ENCODE data around the gene SFI1.
A peak's percentile ranks its signal among the peaks of the same experiment; 100 is the strongest.
"Not testable (repeated sequence)": the region's sequence is repeated elsewhere in the genome, so short reads cannot be mapped to it uniquely, and the experiment has no call there.

The SFI1 gene

DNA sequence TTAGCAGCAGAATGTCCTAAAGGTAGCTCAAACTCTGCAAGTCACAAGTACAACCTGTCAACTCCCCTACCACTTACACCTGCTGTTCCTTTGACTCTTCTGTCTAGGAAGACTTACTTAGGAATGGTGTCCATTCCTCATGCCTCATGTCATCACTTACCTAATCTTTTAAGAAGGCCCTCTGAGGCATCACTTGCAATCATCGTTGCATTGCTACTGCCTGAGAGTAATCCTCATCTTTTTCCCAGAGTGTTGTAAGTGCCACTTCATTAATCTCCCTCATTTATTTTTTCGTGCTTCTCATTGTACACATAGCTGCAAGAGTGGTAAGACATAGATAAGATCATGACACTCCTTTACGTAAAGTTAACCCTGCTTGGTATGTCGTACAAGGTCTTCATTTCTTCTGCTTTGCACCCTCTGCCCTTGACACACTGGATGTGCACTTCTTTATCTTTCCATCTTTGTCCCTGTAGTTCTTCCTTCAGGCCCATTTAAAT lies 54.6 kb downstream of the SFI1 start:
- no peak for DNase-seq (ENCODE audit: low read depth)
- no peak for TF ChIP-seq CTCF (IDR thresholded peaks at IDR 0.05; ENCODE audit: low read length, missing control alignments)
- H3K4me3 ChIP-seq (replicated peaks; ENCODE audit: low read depth, low read length): no peak overlapping the region

DNA sequence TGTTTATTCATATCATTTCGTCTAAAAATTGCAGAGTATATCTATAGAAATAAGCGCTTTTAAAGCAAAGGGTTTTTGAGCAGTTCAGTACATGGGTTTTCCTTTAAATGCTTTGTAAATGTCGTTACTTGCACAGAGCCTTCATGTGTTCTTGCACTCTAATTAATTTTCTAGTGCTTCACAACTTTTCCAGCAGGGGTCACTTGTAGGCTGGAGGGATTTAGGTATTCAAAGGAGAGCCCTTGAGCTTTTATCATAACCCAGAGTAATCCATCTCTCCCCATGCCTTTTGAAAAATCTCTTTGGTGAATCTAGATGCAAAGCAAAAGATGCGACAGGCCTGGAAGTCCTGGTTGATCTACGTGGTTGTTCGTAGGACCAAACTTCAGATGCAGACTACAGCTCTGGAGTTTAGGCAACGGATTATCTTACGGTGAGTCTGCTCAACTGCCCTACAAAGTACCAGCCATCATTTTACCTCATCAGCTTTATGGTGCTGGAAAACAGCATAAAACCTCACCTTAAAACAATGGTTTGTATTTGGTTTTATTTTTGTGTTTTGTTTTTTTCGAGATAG lies 60.4 kb downstream of the SFI1 start:
- peak; percentile 73 for TF ChIP-seq CTCF (IDR thresholded peaks at IDR 0.05; ENCODE audit: low read length, missing control alignments)
- DNase-seq (ENCODE audit: low read depth): peak; percentile 66
- H3K4me3 ChIP-seq (replicated peaks; ENCODE audit: low read depth, low read length): no peak overlapping the region

- not testable (repeated sequence) for DNase-seq (ENCODE audit: low read depth); H3K4me3 ChIP-seq (replicated peaks; ENCODE audit: low read depth, low read length)
Measured at GRCh38 chr22:31558546-31558945, 62.2 kb downstream of the SFI1 start.

DNA sequence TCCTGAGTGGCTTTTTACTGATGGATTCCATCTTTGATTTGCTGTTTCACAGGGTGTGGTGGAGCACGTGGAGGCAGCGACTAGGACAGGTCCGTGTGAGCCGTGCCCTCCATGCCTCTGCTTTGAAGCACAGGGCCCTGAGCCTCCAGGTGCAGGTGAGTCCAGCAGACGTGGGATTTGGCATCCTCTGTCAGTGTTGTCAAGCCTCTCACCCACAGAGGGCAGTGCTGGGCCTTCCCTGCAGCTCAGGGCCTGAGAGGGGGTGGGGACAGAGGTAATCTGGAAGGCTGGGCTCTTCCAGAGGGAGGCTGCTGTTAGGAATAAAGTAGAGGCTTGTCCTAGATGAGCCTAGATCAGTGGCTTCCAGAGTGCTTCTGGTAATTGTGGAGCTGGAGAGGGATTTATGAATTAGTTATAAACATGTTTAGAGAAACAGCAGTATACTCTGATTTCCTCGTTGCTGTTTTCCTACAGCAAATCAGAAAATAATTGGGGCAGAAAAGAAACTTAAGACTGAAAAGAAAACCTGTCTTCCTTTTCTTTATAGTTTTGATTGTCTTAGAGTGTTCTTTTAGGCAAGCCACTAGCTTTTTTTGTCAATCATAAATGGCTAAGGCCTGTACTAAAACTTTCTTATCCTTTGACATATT lies 65.0 kb downstream of the SFI1 start:
- TF ChIP-seq CTCF (IDR thresholded peaks at IDR 0.05; ENCODE audit: low read length, missing control alignments): peak; percentile 98
- H3K4me3 ChIP-seq (replicated peaks; ENCODE audit: low read depth, low read length): no peak overlapping the region
- DNase-seq (ENCODE audit: low read depth): peak; percentile 86

DNA sequence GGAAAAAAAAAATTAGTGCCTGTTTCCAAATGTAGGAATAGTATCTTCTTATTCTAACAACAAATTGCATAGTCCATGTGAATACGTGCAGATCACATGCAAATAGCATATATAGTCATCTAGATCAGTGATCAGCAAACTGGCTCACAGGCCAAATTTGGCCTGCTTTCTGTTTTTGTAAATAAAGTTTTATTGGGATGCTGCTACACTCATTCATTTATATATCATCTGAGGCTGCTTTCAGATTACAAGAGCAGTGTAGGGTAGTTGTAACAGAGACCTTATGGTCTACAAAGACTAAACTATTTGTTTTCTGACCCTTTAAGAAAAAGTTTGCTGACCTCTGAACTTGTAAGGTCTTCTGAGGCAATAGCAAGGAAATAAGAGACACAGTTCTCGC lies 65.6 kb downstream of the SFI1 start:
- no peak overlapping the region for H3K4me3 ChIP-seq (replicated peaks; ENCODE audit: low read depth, low read length)
- DNase-seq (ENCODE audit: low read depth): no peak
- TF ChIP-seq CTCF (IDR thresholded peaks at IDR 0.05; ENCODE audit: low read length, missing control alignments): no peak

- no peak for TF ChIP-seq CTCF (IDR thresholded peaks at IDR 0.05; ENCODE audit: low read length, missing control alignments)
- DNase-seq (ENCODE audit: low read depth): no peak
- H3K4me3 ChIP-seq (replicated peaks; ENCODE audit: low read depth, low read length): no peak overlapping the region
Measured at GRCh38 chr22:31566484-31566883, 70.1 kb downstream of the SFI1 start.

DNA sequence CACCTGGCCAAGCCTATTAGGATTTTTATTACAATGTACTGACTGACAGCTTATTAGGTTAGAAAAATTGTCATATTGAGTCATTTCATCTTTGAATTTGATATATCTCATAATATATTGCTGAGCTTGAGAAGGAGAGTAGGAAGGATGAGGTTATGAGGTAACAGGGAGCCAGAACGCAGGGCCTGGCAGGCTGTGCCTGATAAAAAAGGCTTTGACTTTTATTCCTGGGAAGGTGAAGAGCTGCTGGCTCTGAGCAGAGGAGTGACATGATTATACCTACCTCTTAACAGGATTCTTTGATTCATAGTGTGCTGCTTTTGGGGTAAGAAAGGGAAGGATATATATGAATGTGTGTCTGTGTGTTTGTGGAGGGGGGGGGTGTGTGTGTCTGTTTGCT lies 70.9 kb downstream of the SFI1 start:
- H3K4me3 ChIP-seq (replicated peaks; ENCODE audit: low read depth, low read length): no peak overlapping the region
- DNase-seq (ENCODE audit: low read depth): no peak
- TF ChIP-seq CTCF (IDR thresholded peaks at IDR 0.05; ENCODE audit: low read length, missing control alignments): no peak
